SK-N-SH (cell line): ENCODE data around the gene LIMS2.

Experiments
- EP300 ChIP-seq, 2 experiments: IDR thresholded peaks; 2 replicates each; pipeline versions ENCODE4 v1.4.0 to v1.6.1; 2012; ENCODE audit warnings: borderline replicate concordance in 1 of 2, low read depth in 1 of 2, low read length in 1 of 2
- FOSL2 ChIP-seq: IDR thresholded peaks from 2 replicates; pipeline ENCODE4 v1.4.0; 2012; ENCODE audit warnings: low read depth, mild to moderate bottlenecking, moderate library complexity, borderline replicate concordance
- JUND ChIP-seq: IDR thresholded peaks from 2 replicates; pipeline ENCODE4 v1.4.0; 2012
- POLR2AphosphoS5 ChIP-seq: IDR thresholded peaks from 2 replicates; pipeline ENCODE4 v1.6.1; 2012; ENCODE audit warnings: low read depth, low read length
- RAD21 ChIP-seq: IDR thresholded peaks from 2 replicates; pipeline ENCODE4 v1.6.1; 2012; ENCODE audit warnings: mild to moderate bottlenecking, low read length
- REST ChIP-seq: IDR thresholded peaks from 2 replicates; pipeline ENCODE4 v1.6.1; 2012; ENCODE audit warnings: mild to moderate bottlenecking, low read depth, low read length, moderate library complexity
- USF2 ChIP-seq: fragments of 150-350 bp; IDR thresholded peaks from 2 replicates; pipeline ENCODE4 v1.6.1; 2017; ENCODE audit warnings: antibody characterized with exemption, low read length, low read depth, borderline replicate concordance
- TF ChIP-seq, protein P1 (sequence below): fragments of 200-600 bp; sonication (generic); IDR thresholded peaks from 2 replicates; pipeline ENCODE4 v1.6.1; 2017; ENCODE audit warnings: antibody characterized with exemption, mild to moderate bottlenecking, moderate library complexity

DNA sequence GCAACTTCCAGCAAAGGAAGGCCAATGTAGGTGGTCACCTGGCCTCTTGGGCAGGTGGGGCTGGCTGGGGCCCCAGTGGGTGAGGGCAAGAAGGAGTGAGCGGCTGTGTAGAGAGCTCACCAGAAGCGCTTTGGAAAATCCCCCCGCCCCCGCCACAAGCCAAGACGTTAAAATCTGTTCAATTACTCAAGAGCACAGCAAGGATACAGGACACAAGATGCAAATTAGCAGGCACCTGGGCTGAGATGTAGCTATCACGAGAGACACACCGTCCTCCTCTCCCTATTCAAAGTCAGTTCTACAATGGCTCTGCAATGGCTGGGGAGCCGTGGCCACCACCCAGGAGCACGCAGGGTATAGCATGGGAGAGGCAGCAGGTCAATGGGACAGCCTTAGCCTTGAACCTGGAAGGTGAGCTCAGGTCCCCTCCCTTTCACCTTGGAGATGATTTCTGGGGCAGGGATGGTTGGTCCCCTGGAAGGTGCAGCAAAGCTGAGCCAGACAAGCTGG is 67.9 kb downstream of the LIMS2 start:
- TF ChIP-seq JUND: no peak
- TF ChIP-seq REST: no peak
- TF ChIP-seq, protein P1, sequence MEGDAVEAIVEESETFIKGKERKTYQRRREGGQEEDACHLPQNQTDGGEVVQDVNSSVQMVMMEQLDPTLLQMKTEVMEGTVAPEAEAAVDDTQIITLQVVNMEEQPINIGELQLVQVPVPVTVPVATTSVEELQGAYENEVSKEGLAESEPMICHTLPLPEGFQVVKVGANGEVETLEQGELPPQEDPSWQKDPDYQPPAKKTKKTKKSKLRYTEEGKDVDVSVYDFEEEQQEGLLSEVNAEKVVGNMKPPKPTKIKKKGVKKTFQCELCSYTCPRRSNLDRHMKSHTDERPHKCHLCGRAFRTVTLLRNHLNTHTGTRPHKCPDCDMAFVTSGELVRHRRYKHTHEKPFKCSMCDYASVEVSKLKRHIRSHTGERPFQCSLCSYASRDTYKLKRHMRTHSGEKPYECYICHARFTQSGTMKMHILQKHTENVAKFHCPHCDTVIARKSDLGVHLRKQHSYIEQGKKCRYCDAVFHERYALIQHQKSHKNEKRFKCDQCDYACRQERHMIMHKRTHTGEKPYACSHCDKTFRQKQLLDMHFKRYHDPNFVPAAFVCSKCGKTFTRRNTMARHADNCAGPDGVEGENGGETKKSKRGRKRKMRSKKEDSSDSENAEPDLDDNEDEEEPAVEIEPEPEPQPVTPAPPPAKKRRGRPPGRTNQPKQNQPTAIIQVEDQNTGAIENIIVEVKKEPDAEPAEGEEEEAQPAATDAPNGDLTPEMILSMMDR: no peak
- TF ChIP-seq USF2: no peak
- TF ChIP-seq POLR2AphosphoS5: no peak
- TF ChIP-seq EP300 (IDR thresholded peaks at IDR 0.05; ENCODE audit: borderline replicate concordance in 1 of 2, low read depth in 1 of 2, low read length in 1 of 2): no peak
- TF ChIP-seq FOSL2: no peak
- TF ChIP-seq RAD21: no peak
